Activated CD4-positive, alpha-beta T cell treated with anti-CD3 and anti-CD28 coated beads for 36 hours (primary cell): ENCODE data around the gene COPS8. TPM values are rescaled to one million over a fixed set of nuclear protein-coding genes. Genes with fewer than 3 reads are reported as not detected.

Experiments used
- ATAC-seq: fragments of 200-7000 bp; cut with Tn5 transposase; one replicate; pipeline ENCODE4 v1.10.0; 2021; ENCODE audit warnings: mild to moderate bottlenecking, moderate library complexity
- CTCF ChIA-PET: fragments of 350-600 bp; sonication (Branson Sonifier 250); formaldehyde crosslinking; loops from one replicate; lab custom pipeline; 2021; ENCODE audit warnings: antibody characterized with exemption; lab: Charles Lee
- POLR2A ChIA-PET: fragments of 350-600 bp; sonication (Branson Sonifier 250); formaldehyde crosslinking; loops from one replicate; lab custom pipeline; 2021; ENCODE audit warnings: antibody characterized with exemption, inconsistent platforms; lab: Charles Lee
- DNase-seq: peaks from one replicate; pipeline ENCODE4 v3.0.0-alpha.2; 2020
- H3K27ac Mint-ChIP-seq: one replicate; pipeline ENCODE4 v1.8.0; 2021; ENCODE audit warnings: mixed read lengths
- H3K27me3 Mint-ChIP-seq: one replicate; pipeline ENCODE4 v1.8.0; 2021; ENCODE audit warnings: mixed read lengths
- H3K36me3 Mint-ChIP-seq: one replicate; pipeline ENCODE4 v1.8.0; 2021; ENCODE audit warnings: low read depth, mixed read lengths
- H3K4me1 Mint-ChIP-seq: one replicate; pipeline ENCODE4 v1.8.0; 2021; ENCODE audit warnings: mixed read lengths
- H3K4me3 Mint-ChIP-seq: one replicate; pipeline ENCODE4 v1.8.0; 2021; ENCODE audit warnings: mild to moderate bottlenecking, moderate library complexity, mixed read lengths
- H3K9me3 Mint-ChIP-seq: one replicate; pipeline ENCODE4 v1.8.0; 2021; ENCODE audit warnings: low read depth, mixed read lengths
- intact Hi-C, 2 experiments: fragments of 100-400 bp; cut with DNase I in 1 of 2; cut with micrococcal nuclease in 1 of 2; formaldehyde crosslinking; loops; one replicate each; pipeline versions ENCODE4 v1.14.2 to v1.15.1; 2022 to 2024; cut with DNase I, micrococcal nuclease
- total RNA-seq, 2 experiments: library from RNA; stranded (reverse); gene quantifications; one replicate each; pipeline ENCODE4 v1.2.3, GENCODE V29; 2021

The COPS8 gene
- total RNA-seq, 2 experiments from 2014 or later: 65.8 to 74.5 TPM

GRCh38 chr2:237109421-237109934 is 23.8 kb downstream of the COPS8 start:
- H3K27me3 Mint-ChIP-seq: no peaks in the 10 kb centered on the region
- H3K36me3 Mint-ChIP-seq: peaks cover 33% of the 10 kb centered on the region

GRCh38 chr2:237113026-237113795 is 27.5 kb downstream of the COPS8 start:
- ATAC-seq (no peak), DNase-seq (no peak)
- Mint-ChIP-seq H3K36me3 (peaks cover 16% of the 10 kb centered on the region), H3K4me3 (no peak overlapping the region), H3K9me3 (peaks cover 19% of the 10 kb centered on the region), H3K27ac (no peak overlapping the region), H3K27me3 (no peaks in the 10 kb centered on the region), H3K4me1 (no peaks in the 10 kb centered on the region)
- intact Hi-C loops: no loop called here
- ChIA-PET POLR2A (no interaction called here), CTCF (no interaction called here)

More at GRCh38 chr2:237109421-237109934, 23.8 kb downstream of the COPS8 start:
- ChIA-PET CTCF (interaction anchor here (0.9 to 1.0 kb wide), 2 partner anchors 8 to 13 kb away, joined by 3 read pairs; no protein-coding TSS in a partner anchor), POLR2A (no interaction called here)
- ATAC-seq (no peak), DNase-seq (no peak)
- no peak overlapping the region for H3K4me3 Mint-ChIP-seq
- H3K4me1 Mint-ChIP-seq: no peaks in the 10 kb centered on the region
- intact Hi-C loops: no loop called here
- no peak overlapping the region for H3K27ac Mint-ChIP-seq
- peaks cover 20% of the 10 kb centered on the region for H3K9me3 Mint-ChIP-seq

GRCh38 chr2:237115870-237116269 is 30.2 kb downstream of the COPS8 start:
- ChIA-PET POLR2A (no interaction called here), CTCF (no interaction called here)
- ATAC-seq: no peak
- Mint-ChIP-seq H3K4me3 (no peak overlapping the region), H3K36me3 (no peaks in the 10 kb centered on the region), H3K27ac (no peak overlapping the region), H3K9me3 (no peaks in the 10 kb centered on the region), H3K27me3 (no peaks in the 10 kb centered on the region), H3K4me1 (no peaks in the 10 kb centered on the region)
- DNase-seq: no peak
- intact Hi-C loops: no loop called here

- H3K36me3 Mint-ChIP-seq: no peaks in the 10 kb centered on the region
- ChIA-PET POLR2A (no interaction called here), CTCF (interaction anchor here (0.7 kb wide), 1 partner anchor 54 kb away, joined by 3 read pairs; no protein-coding TSS in a partner anchor)
- H3K4me1 Mint-ChIP-seq: no peaks in the 10 kb centered on the region
- H3K9me3 Mint-ChIP-seq: no peaks in the 10 kb centered on the region
- intact Hi-C loops: no loop called here
- DNase-seq (no peak), ATAC-seq (no peak)
- no peaks in the 10 kb centered on the region for H3K27me3 Mint-ChIP-seq
- H3K4me3 Mint-ChIP-seq: no peak overlapping the region
- no peak overlapping the region for H3K27ac Mint-ChIP-seq
These were observed 30.7 kb downstream of the COPS8 start for GRCh38 chr2:237116431-237116830.

GRCh38 chr2:237118025-237118424 is 32.3 kb downstream of the COPS8 start:
- ChIA-PET CTCF (interaction anchor here (0.6 to 1.6 kb wide), 4 partner anchors 8 to 1042 kb away, joined by 3 to 4 read pairs (median 3); no protein-coding TSS in a partner anchor), POLR2A (no interaction called here)
- ATAC-seq (no peak), DNase-seq (no peak)
- Mint-ChIP-seq H3K36me3 (no peaks in the 10 kb centered on the region), H3K4me3 (no peak overlapping the region), H3K9me3 (no peaks in the 10 kb centered on the region), H3K27ac (no peak overlapping the region), H3K4me1 (peaks cover 3% of the 10 kb centered on the region), H3K27me3 (no peaks in the 10 kb centered on the region)
- intact Hi-C loops: no loop called here

GRCh38 chr2:237118561-237119155 is 33.0 kb downstream of the COPS8 start:
- CTCF ChIA-PET: interaction anchor here (1.6 kb wide), 1 partner anchor 15 kb away, joined by 4 read pairs; no protein-coding TSS in a partner anchor
- POLR2A ChIA-PET: no interaction called here

GRCh38 chr2:237120916-237121315 is 35.2 kb downstream of the COPS8 start:
- Mint-ChIP-seq H3K4me3 (no peak overlapping the region), H3K27me3 (no peaks in the 10 kb centered on the region), H3K27ac (no peak overlapping the region), H3K9me3 (no peaks in the 10 kb centered on the region), H3K4me1 (peaks cover 3% of the 10 kb centered on the region), H3K36me3 (no peaks in the 10 kb centered on the region)
- ChIA-PET POLR2A (no interaction called here), CTCF (interaction anchor here (1.6 to 2.4 kb wide), 4 partner anchors 13 to 452 kb away, joined by 6 to 18 read pairs (median 10); no protein-coding TSS in a partner anchor)
- ATAC-seq (no peak), DNase-seq (no peak)
- intact Hi-C loops: no loop called here

More at GRCh38 chr2:237118561-237119155, 33.0 kb downstream of the COPS8 start:
- no peak for ATAC-seq
- Mint-ChIP-seq H3K4me1 (peaks cover 3% of the 10 kb centered on the region), H3K4me3 (no peak overlapping the region), H3K27me3 (no peaks in the 10 kb centered on the region), H3K36me3 (no peaks in the 10 kb centered on the region), H3K9me3 (no peaks in the 10 kb centered on the region), H3K27ac (no peak overlapping the region)
- no peak for DNase-seq
- intact Hi-C loops: no loop called here

- Mint-ChIP-seq H3K27me3 (no peaks in the 10 kb centered on the region), H3K36me3 (no peaks in the 10 kb centered on the region), H3K9me3 (no peaks in the 10 kb centered on the region), H3K4me1 (peaks cover 3% of the 10 kb centered on the region), H3K4me3 (no peak overlapping the region), H3K27ac (no peak overlapping the region)
- ChIA-PET POLR2A (no interaction called here), CTCF (interaction anchor here (0.8 to 2.4 kb wide), 9 partner anchors 12 to 451 kb away, joined by 3 to 18 read pairs (median 6); no protein-coding TSS in a partner anchor)
- DNase-seq (no peak), ATAC-seq (no peak)
- intact Hi-C loops: no loop called here
These were observed 35.6 kb downstream of the COPS8 start for GRCh38 chr2:237121321-237121720.

- intact Hi-C loops: loop anchor here in 1 of 2 experiments (1.0 kb wide), 1 partner anchor 450 kb away; no protein-coding TSS in a partner anchor
These were observed 36.6 kb downstream of the COPS8 start for GRCh38 chr2:237122214-237122666.

GRCh38 chr2:237124820-237125219 is 39.1 kb downstream of the COPS8 start:
- no peak for ATAC-seq
- H3K9me3 Mint-ChIP-seq: no peaks in the 10 kb centered on the region
- H3K27ac Mint-ChIP-seq: no peak overlapping the region
- intact Hi-C loops: no loop called here
- POLR2A ChIA-PET: no interaction called here
- H3K4me1 Mint-ChIP-seq: peaks cover 3% of the 10 kb centered on the region
- no peaks in the 10 kb centered on the region for H3K36me3 Mint-ChIP-seq
- H3K4me3 Mint-ChIP-seq: no peak overlapping the region
- no peak for DNase-seq
- CTCF ChIA-PET: interaction anchor here (1.7 kb wide), 1 partner anchor 9 kb away, joined by 10 read pairs; no protein-coding TSS in a partner anchor
- H3K27me3 Mint-ChIP-seq: no peaks in the 10 kb centered on the region

More at GRCh38 chr2:237122214-237122666, 36.6 kb downstream of the COPS8 start:
- H3K27ac Mint-ChIP-seq: peak overlapping the region; percentile 79
- ATAC-seq (peak; percentile 98), DNase-seq (peak; percentile 85)
- H3K4me1 Mint-ChIP-seq: peaks cover 3% of the 10 kb centered on the region
- no peaks in the 10 kb centered on the region for H3K36me3 Mint-ChIP-seq
- CTCF ChIA-PET: interaction anchor here (0.5 to 2.4 kb wide), 19 partner anchors 11 to 699 kb away, joined by 3 to 18 read pairs (median 3); partner anchors contain the start of gene COPS8
- no peaks in the 10 kb centered on the region for H3K27me3 Mint-ChIP-seq
- POLR2A ChIA-PET: no interaction called here
- no peak overlapping the region for H3K4me3 Mint-ChIP-seq
- H3K9me3 Mint-ChIP-seq: no peaks in the 10 kb centered on the region

GRCh38 chr2:237125967-237126366 is 40.3 kb downstream of the COPS8 start:
- H3K27me3 Mint-ChIP-seq: no peaks in the 10 kb centered on the region
- ChIA-PET CTCF (no interaction called here), POLR2A (no interaction called here)
- H3K4me3 Mint-ChIP-seq: no peak overlapping the region
- peaks cover 3% of the 10 kb centered on the region for H3K4me1 Mint-ChIP-seq
- no peak overlapping the region for H3K27ac Mint-ChIP-seq
- intact Hi-C loops: no loop called here
- no peak for DNase-seq
- no peaks in the 10 kb centered on the region for H3K36me3 Mint-ChIP-seq
- no peak for ATAC-seq
- H3K9me3 Mint-ChIP-seq: no peaks in the 10 kb centered on the region
